Bone marrow (tissue), 2 donors: ENCODE measurements around the gene ADCYAP1R1.

ENCODE experiments used
- DNase-seq, 2 donors: peaks; one replicate each; lab custom pipeline; 2025; lab: John Stamatoyannopoulos, UW

Gene ADCYAP1R1

DNA sequence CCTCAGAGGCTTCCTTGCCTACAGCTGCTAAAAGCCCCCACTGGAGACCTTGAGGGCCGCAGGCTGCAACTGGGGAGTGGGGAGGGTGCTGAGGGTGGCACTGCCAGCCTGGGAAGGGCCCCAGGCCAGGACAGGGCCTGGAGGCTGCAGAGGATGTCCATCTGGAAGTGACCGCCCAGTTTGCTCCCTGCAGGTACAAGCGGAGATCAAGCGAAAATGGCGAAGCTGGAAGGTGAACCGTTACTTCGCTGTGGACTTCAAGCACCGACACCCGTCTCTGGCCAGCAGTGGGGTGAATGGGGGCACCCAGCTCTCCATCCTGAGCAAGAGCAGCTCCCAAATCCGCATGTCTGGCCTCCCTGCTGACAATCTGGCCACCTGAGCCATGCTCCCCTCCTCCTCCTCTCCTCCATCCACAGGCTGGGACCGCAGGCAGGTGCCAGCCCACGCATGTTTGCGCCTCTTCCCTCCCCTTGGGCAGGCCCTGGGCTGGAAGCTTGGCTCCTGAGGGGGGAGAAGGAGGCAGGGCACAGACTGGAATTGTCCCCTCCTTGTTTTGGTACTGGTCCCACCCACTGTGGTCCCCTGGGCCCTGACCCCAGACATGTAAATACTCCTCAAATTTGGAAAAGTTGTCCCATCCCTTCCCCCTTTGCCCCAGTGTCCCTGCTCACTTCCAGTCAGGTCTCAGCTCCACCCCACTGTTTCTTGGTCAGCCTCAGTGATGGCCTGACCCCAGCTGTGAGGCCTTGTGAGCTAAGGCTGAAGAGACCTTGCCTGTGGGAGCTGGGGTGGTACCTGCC lies 54.4 kb downstream of the ADCYAP1R1 start:
- DNase-seq = no peak

DNA sequence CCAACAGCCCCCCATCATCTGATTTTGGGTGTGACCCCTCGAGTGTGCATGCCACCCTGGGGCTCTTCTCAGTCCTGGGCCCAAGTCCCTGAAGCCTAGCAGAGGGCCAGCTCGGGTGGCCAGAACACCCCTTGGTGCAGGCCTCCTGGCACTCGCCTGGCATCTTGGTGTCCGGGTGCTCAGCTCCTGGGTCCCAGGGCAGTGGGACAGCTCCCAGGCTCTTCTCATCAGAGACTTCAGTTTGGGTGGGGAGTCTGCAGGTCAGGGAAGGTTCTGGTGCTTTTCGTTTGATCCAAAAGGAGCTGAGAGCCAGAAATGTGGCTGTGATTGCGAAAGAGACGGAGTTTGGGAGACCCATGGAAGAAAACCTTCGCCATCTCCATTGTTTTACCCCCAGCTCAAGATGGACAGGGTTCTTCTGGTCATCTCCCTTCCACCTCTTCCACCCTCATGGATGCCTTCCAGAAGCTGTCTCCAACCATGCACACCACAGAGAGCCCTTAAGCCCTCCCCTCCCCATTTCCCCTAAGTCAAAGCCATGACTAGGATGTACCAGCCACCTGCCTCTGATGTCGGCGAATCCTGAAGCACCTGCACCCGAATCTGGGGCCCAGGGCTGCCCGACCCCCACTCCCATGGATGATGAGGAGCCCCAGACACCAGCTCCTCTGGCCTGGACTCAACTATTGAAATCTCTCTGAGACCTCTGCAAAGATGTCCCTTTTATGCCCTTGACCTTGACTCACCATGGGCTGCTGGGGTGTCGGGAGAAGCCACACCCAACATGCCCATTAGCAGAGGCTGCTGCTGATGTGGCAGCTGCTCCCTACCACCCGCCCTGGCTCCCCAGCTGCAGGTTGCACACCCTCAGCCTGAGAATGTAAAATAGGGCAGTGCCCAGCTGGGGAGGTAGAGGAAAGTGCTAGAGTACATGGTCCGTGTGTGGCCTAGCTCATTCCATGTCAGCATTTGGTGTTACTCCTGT lies 55.3 kb downstream of the ADCYAP1R1 start:
- DNase-seq = no peak

- DNase-seq = no peak
These were observed 56.1 kb downstream of the ADCYAP1R1 start for GRCh38 chr7:31108097-31108657.

DNA sequence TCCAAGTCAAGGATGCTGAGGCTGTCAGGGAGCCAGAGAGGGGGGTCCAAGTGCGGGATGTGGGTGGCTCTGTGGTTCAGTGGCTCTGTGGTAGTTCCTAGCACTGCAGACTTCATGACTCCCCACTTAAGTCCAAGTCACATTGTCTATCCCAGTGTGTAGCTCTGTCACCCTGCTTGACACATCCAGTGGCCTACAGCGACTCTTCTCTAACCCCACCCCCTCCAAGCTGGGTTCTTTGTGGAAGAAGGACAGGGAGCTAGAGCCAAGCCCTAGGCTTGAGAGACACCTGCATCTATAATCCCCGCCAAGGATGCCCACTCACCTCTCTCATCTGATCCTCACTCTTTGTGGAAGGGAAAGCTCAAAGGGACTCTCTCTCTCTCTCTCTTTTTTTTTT lies 57.6 kb downstream of the ADCYAP1R1 start:
- DNase-seq = no peak

GRCh38 chr7:31110331-31111108 lies 58.4 kb downstream of the ADCYAP1R1 start:
- DNase-seq = no peak

DNA sequence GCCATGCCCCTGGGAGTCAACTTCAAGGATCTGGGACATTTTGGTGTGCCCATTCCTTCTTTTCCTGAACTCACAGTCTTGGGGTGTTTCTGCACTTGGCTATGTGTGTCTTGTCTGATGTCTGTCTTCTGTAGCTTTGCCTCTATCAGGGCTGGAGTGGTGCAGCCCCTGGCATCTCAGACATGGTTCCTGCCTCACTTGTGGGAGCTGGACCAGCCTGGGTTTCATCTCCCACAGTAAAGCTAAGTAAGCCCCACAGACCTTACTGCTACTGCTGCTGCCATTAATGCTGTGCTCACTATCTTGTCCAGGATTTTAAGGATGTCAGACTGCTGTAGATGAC lies 59.0 kb downstream of the ADCYAP1R1 start:
- DNase-seq = no peak

DNA sequence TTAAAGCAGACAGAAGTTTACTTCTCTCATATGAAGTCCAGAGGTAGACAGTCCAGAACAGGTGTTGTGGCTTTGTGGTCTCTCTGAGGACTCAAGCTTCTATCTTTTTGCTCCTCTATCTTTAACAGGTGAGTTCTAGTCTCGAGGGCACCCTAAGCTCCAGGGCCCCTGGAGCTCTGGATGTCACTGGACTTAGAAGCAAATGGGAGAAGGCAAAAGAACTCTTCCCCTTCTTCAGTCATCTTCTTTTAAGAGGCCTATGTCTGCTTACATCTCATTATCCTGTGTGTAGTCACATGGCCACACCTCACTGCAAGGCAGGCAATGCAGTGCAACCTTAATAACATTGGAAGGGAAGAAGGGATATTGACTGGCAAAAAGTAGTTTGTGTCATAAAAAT lies 61.6 kb downstream of the ADCYAP1R1 start:
- DNase-seq = no peak

DNA sequence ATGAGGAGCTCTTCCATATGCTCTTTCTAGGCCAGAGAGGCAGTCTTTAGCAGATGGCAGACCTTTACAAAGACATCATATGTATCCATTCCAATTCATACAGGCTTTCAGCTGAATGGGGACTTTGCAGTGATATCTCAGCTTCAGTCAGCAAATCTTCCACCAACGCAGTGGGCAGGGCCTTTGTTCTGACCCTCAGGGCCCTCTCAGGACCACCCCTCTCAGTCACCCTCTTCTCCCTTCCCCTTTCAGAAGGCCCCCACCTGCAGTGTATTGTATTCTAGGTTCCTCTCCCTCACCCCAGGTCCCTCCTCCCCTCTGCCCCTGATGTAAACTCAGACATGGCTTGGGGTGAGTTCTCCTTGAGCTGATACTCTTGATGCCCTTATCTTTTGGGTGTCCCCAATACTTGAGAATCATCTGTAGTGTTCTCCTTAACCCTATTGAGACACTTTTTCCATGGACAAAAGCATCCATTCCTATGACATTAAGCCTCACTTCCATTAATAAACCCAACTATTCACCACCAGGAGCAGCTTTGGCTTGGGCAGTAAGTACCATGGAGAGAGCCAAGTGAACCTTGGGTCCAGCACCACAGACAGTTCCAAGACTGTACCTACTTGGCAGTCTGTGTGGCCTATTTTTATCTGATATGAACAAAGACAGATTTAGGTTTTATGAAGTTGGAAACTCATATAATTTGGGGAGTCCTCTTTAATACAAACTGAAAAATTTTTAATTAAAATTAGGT lies 62.7 kb downstream of the ADCYAP1R1 start:
- DNase-seq = no peak

DNA sequence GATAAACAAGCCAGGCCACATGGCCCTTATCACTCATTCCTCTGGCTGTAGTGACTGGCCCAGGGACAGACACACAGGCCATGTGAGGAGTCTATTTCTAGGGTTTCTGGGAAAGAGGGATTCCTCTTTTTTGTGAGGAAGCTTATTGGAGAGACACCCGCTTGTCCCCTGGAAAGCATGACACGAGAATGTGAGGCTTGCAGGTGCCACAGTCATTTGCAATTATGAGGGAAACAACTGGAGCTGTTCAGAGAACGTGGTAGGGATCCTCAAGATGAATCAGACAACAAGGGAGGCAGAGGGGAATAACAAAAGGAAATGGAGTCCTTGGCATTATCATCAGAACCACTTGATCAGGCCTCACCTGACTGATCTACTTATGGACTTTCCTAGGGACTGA lies 64.5 kb downstream of the ADCYAP1R1 start:
- DNase-seq = no peak

DNA sequence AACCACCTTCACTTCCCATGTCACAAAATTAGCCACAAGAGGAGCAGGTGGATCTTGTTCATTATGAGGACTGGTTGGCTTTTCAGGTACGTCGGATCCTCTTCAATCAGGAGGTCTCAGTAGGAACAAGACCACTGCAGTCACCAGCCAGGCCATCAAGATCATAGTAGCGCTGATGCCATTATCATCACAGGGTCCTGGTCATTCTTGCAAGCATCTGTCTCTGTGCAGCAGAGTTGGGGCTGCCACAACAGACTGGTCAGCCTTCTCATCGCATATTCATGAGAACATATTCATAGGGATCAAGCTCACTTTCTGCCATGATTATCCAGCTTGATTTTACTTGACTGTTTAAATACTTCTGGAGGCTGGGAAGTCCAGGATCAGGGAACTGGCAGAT lies 67.1 kb downstream of the ADCYAP1R1 start:
- DNase-seq = no peak

DNA sequence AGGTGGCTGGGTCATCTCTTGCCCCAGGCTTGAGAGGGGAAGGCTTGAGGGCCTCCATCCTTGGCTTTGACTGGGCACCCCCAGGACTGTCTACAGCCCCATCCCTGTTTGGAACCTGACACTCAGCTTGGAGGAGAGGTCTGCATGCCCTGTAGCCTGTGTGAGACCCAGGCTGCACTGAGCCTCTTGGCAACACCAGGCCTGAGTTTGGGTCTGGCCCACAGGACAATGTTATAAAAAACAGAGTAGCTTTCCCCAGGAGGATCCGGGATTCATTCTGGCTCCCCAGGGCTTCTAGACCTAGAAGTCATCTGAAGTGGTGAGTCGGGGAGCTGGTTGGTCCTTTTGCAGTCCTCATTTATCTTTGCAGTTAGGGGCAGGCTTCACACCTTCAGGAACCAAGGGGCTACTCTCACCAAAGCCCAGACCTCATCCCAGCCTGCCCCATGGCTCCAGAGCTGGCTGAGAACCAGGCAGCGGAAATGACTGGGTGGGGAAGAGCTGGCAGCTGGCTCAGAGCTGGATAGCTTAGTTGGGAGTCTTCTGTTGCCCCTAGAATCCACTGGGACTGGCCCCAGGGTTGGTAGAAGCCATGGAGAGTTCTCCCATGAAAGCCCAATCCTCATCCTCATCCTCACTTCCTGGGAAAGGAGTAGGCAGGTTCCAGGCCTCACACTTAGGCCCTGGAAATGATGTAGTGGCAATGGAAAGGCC lies 68.8 kb downstream of the ADCYAP1R1 start:
- DNase-seq = no peak

DNA sequence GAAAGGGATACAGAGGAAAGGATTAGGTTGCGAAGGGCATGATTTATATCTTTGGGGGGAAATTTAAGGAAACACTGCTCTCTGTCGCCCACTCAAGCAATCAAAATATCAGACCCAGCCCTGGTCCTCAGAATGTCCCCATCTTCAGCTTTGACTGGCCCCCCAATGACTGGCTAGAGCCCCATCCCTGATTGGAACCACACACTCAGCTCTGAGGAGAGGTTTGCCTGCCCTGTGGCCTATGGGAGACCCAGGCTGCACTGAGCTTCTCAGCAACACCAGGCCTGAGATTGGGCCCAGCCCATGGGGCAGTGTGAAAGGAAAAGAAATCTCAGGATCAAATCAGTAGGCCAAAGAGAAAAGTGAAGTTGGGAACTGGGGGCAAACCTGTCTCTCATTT lies 69.5 kb downstream of the ADCYAP1R1 start:
- no peak for DNase-seq

DNA sequence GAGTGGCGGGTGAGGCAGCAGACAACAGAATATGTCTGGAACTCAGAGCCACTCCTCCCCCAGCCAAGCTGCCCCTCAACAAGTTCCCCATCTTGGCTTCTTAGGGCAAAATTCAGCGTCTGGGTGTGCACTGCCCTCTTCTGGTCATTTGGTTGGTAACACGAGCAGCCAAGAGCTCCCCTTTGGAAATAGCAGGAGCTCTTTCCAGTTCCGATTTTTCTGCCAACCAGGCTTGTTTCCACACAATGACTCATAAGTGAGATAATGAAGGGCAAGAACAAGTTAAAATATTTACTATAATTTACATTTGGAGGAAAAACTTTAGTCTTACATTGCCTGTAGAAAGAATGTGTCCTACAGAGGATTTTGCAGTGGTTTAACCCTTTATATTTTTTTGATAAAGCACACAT lies 70.5 kb downstream of the ADCYAP1R1 start:
- DNase-seq = peak in 1 of 2 donors; percentile 49

- DNase-seq = no peak
These were observed 71.2 kb downstream of the ADCYAP1R1 start for GRCh38 chr7:31123321-31123720.

DNA sequence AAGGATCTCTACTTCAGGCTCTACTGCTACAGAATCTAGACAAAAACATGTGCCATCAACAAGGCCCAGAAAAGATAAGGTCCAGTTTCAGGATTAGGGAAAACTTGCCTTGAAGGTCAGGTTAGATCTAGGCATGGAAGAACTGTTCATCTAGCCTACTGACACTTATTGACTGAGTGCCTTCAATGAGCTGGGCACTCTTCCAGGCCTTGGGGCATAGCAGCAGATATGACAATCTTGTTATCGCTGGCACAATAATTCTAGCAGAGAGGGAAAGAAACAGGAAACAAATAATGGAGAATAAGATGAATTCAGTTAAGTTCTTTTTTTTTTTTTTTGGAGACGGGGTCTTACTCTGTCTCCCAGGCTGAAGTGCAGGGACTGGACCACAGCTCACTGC lies 71.6 kb downstream of the ADCYAP1R1 start:
- DNase-seq = no peak

- no peak for DNase-seq
These were observed 73.1 kb downstream of the ADCYAP1R1 start for GRCh38 chr7:31125171-31125570.

- DNase-seq = no peak
These were observed 74.9 kb downstream of the ADCYAP1R1 start for GRCh38 chr7:31126976-31127375.

DNA sequence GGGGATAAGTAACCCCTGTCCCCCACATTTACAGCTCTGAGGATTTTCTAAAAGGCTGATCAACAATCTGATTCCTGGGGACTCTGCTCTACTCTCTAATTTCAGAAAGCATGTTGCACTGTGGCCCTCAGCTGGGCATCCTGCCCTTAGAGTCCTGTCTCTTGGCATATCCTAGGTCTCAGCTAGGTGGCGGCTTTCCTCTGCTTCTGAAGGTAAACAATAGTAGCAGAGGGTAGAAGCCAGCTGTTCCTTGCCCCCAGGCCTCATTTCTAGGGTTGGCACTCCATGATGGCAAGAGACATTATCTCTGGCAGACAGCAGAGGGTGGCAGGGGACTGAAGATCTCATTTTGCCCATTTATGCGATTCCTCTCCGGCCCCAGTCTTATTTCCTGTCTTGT lies 77.0 kb downstream of the ADCYAP1R1 start:
- DNase-seq = no peak

DNA sequence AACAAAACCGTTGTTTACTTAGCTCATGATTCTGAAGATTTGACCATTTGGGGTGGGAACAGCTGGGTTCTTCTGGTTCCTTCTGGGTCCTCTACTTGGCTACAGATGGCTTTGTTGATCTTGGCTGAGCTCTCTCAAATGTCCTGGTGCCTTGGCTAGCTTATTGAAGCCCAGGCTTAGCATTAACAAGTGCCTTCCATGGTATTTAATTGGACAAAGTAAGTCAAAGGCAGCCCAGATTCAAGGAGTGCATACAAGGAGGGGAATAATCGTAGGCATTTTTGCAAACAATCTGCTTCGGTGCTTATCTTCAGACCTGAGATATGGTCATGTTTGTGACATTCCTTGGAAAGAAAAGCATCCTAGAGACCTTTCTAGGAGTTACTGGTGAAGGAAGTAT lies 81.4 kb downstream of the ADCYAP1R1 start:
- DNase-seq = no peak
